Measurements from ENCODE around the gene PDXK. TPM values are rescaled to one million over a fixed set of nuclear protein-coding genes. Genes with fewer than 3 reads are reported as not detected.

Gene PDXK
- total and polyA plus RNA-seq, 9 of the 15 experiments (the other 6 are each of a cell fraction or from before 2014, with no cell fraction given) = 5.6 to 162 (median 76.5) TPM

DNA sequence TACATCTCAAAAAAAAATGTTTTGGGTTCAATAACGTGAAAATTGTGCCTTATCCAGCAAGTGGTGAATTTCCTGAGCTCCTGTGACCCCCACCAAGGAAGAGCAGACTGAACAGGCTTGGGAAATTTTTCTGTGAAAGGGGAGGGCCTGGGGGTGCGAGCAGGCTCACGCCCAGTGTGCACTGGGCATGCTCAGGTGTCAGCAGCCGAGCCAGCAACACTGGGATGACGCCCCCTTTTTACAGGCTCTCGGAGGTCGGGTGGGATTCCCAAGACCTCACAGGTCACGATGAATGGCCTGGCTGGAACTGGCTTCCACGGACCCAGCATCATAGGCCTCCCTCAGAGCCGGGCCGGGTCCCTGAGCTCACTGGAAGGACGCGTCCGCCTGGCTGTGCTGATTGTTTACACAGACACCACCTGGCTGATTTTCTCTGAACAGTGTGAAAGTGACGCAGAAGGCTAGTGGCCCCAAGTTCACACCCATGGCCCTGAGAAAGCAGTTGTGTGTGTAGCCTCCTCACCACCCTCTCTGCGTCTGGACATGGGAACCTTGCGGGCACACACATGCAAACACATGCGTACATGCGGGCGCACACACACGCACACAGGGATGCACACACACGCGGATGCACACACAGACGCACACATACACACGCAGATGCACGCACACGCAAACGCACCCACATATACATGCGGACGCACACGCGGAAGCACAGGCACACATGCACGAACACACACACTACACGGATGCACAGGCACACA, 48.0 kb downstream of the PDXK start (continued):
- TF ChIP-seq SREBF2 (CRISPR knock-in tag; IDR thresholded peaks at IDR 0.05) = no peak
- no peak for TF ChIP-seq ZNF507 (tag; conservative IDR thresholded peaks at IDR 0.05)
- no peak for TF ChIP-seq ZNF778 (CRISPR knock-in tag; IDR thresholded peaks at IDR 0.05)
- no peak for TF ChIP-seq ZNF79 (CRISPR knock-in tag; IDR thresholded peaks at IDR 0.05; ENCODE audit: low read depth)
- no peak for TF ChIP-seq HDAC3 (IDR thresholded peaks at IDR 0.05; ENCODE audit: borderline replicate concordance, partially characterized antibody)
- TF ChIP-seq GABPB1 (CRISPR knock-in tag; IDR thresholded peaks at IDR 0.05) = no peak
- TF ChIP-seq RAD21 (CRISPR knock-in tag; conservative IDR thresholded peaks at IDR 0.05 in 1 of 2, IDR thresholded peaks at IDR 0.05 in 1 of 2) = no peak
- no peak for TF ChIP-seq ZNF766 (CRISPR knock-in tag; conservative IDR thresholded peaks at IDR 0.05)
- peak in 1 of 2 experiments; percentile 25; a peak in 1 of 4 replicates for TF ChIP-seq HDAC1 (IDR thresholded peaks at IDR 0.05)
- no peak for TF ChIP-seq RB1 (IDR thresholded peaks at IDR 0.05; ENCODE audit: low read depth)
- TF ChIP-seq, protein P1, sequence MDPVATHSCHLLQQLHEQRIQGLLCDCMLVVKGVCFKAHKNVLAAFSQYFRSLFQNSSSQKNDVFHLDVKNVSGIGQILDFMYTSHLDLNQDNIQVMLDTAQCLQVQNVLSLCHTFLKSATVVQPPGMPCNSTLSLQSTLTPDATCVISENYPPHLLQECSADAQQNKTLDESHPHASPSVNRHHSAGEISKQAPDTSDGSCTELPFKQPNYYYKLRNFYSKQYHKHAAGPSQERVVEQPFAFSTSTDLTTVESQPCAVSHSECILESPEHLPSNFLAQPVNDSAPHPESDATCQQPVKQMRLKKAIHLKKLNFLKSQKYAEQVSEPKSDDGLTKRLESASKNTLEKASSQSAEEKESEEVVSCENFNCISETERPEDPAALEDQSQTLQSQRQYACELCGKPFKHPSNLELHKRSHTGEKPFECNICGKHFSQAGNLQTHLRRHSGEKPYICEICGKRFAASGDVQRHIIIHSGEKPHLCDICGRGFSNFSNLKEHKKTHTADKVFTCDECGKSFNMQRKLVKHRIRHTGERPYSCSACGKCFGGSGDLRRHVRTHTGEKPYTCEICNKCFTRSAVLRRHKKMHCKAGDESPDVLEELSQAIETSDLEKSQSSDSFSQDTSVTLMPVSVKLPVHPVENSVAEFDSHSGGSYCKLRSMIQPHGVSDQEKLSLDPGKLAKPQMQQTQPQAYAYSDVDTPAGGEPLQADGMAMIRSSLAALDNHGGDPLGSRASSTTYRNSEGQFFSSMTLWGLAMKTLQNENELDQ (CRISPR knock-in tag; IDR thresholded peaks at IDR 0.05; ENCODE audit: borderline replicate concordance) = no peak
- no peak for TF ChIP-seq THRB (CRISPR knock-in tag; conservative IDR thresholded peaks at IDR 0.05)
- TF ChIP-seq, protein P2, sequence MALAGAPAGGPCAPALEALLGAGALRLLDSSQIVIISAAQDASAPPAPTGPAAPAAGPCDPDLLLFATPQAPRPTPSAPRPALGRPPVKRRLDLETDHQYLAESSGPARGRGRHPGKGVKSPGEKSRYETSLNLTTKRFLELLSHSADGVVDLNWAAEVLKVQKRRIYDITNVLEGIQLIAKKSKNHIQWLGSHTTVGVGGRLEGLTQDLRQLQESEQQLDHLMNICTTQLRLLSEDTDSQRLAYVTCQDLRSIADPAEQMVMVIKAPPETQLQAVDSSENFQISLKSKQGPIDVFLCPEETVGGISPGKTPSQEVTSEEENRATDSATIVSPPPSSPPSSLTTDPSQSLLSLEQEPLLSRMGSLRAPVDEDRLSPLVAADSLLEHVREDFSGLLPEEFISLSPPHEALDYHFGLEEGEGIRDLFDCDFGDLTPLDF (CRISPR knock-in tag; IDR thresholded peaks at IDR 0.05) = no peak
- TF ChIP-seq KLF6 (CRISPR knock-in tag; IDR thresholded peaks at IDR 0.05; ENCODE audit: borderline replicate concordance) = no peak
- no peak for TF ChIP-seq TRIM25 (IDR thresholded peaks at IDR 0.05; ENCODE audit: borderline replicate concordance)
- no peak for TF ChIP-seq FOXJ2 (tag; IDR thresholded peaks at IDR 0.05)
- TF ChIP-seq BHLHE40 (IDR thresholded peaks at IDR 0.05; ENCODE audit: low read length) = no peak
- peak; percentile 43 for TF ChIP-seq SUPT5H (IDR thresholded peaks at IDR 0.05)
- TF ChIP-seq MCM2 (IDR thresholded peaks at IDR 0.05; ENCODE audit: low read depth) = no peak
- no peak for TF ChIP-seq GATAD2A (IDR thresholded peaks at IDR 0.05)
- TF ChIP-seq RAD51 (IDR thresholded peaks at IDR 0.05; ENCODE audit: borderline replicate concordance, low read depth) = no peak
- TF ChIP-seq ZNF668 (CRISPR knock-in tag; IDR thresholded peaks at IDR 0.05) = no peak
- peak; percentile 93 for TF ChIP-seq WHSC1 (IDR thresholded peaks at IDR 0.05; ENCODE audit: low read length)

Data from K562 (cell line).